Activated effector memory CD4-positive, alpha-beta T cell treated with Interleukin-2 at 50 U/mL for 16 hours (primary cell): Measurements from ENCODE around the gene CCDC9.

Experiments
- DNase-seq: peaks from one replicate; pipeline ENCODE4 v3.0.0-alpha.2; 2020

Gene CCDC9

DNA sequence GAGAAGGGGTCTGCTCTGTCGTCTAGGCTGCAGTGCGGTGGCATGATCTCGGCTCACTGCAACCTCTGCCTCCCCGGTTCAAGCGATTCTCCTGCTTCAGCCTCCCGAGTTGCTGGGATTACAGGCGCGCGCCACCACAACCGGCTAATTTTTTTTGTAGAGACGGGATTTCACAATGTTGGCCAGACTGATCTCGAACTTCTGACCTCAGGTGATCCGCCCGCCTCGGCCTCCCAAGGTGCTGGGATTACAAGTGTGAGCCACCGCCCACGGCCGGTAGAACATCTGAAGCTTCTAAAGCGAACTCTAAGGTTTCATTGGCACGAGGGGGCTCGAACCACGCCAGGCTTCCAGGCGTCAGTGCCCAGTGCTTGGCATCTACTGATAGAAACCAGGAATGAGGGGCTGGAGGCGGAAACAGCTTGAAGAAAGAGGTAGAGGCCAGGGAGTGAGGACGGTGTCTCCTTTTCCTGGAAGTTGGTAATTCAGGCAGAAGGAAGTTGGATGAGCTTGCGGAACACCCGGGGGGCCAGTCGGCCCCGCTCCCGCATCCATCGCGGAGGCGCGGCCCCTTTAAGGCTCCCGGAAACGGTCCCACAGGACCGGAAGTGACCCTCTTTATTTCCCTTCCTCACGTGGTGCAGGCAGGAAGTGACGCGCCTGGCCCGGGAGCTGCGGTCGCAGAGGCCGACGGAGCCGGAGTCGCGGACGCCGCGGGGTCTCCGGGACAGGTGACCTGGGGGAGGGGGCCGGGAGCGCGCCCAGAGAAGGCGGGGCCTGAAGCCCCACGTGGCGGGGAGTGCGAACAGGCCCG lies at the start of gene CCDC9:
Gene CCDC9 (plus strand): TSS at position 647 of the 814 bp plus-strand sequence. CDS start 1,876 bp downstream, outside the sequence.
- peak; percentile 80 for DNase-seq

DNA sequence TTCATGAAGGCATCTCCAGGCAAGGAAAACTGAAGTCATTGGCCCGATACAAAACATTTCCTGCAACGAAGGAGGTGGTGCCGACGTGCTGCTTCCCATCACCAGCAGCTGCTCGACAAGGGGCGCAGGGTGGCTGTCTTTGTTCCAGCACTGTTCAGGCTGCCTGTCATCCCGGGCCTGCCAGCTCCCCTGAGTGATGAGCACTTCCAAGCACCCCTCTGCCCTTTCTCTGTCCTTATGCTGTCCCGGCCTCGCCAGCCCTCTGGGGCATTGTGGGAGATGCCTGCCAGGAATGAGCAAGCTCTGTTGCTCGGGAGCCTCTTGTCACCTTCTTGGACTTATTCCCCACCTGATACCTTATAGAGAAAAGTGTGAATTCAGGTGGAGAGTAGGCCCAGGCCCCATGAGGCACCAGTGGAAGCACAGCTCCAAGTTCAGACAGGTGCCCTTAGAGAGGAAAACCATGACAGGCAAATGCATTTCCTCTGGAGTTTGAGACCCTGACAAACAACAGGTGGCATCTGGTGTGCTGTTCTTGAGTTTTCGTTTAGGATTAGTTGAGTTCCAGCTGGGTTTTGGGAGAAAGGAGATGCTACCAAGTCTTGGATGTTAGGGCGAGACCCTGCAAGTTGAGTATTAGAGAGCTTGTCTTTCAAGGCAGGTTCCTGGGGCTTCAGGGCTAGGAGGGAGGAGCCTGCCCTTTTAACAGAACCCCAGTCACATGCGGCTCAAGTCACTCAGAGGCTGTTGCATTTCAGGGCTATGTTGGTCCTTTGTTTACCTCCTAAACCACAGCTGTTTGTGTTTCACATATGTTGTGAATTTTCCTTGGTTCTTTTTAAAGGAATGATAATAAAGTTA lies 46.8 kb upstream of the CCDC9 start:
- no peak for DNase-seq

GRCh38 chr19:47210180-47210490 lies 46.2 kb upstream of the CCDC9 start:
- no peak for DNase-seq

DNA sequence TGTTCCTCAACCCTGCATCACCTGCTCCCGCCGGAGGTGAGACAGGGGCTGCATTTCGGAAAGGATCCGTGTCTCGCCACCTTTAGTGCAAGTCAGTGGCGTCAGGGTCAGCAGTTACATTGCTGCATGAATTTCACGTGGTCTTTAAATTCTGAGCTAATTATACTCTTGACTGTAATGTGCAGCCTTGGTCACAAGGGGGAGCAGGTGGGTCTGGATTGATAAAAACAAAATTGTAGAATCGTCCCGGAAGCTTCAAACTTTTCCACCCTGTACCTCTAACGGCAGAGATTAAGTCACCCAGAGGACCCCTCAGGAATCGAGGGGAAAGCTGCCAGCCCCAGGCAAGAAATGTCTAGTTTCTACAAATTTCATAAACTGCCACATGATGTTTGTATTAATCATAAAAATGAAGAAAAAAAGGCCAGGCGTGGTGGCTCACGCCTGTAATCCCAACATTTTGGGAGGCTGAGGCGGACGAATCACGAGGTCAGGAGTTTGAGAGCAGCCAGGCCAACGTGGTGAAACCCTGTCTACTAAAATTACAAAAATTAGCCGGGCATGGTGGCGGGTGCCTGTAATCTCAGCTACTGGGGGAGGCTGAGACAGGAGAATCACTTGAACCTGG lies 45.5 kb upstream of the CCDC9 start:
- peak; percentile 57 for DNase-seq

- no peak for DNase-seq
Measured at GRCh38 chr19:47215581-47215980, 40.7 kb upstream of the CCDC9 start.

- DNase-seq: no peak
Measured at GRCh38 chr19:47221080-47221841, 35.1 kb upstream of the CCDC9 start.

DNA sequence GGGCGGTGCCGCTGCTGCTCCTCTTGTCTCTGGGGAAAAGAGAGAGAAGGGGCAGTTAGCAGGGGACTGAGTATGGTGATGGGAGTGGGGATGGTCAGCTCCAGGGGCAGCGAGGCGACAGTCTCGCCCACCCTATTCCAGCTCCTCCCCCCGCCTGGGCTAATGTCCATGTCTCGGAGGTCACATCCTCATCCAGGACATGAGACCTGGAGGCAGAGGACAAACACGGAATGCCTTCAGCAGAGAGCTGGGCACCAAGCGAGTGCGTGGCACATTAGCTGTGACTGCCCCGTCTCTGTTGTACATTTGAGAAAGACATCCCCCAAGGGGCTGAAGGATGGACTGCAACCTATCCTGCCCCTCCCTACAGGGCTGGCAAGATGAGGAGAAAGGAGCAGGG lies 34.4 kb upstream of the CCDC9 start:
- DNase-seq: no peak

DNA sequence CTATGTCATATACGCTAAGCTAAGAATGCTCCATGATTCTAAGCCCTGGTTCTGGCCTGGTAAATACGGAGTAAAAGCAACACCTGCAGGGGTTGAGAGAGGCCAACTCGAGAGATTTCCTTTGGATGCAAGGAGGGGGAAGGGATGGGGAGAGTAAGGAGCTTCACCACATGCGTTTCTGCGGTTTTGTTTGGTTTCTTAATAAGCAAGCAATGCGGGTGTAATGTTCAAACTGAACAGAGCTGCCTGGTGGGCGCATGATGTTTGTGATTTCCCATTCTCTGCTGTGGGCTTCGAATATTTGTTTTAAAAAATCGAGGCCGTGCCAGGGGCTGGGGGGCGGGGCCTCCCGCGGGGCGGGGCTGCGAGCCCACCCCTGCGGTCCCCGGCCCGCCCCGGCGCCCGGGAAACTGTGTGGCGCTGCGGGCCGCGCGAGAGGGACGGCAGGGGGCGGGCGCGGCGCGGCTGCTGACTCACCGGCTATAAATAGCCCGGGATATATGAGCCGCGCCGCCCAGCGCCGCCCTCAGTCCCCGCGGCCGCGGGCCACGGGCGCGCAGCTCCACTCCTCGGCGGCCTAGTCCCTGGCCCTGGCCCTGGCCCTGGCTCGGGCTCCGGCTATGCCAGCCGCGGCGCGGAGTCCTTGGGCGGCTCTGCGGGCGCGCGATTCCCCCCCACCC lies 30.4 kb upstream of the CCDC9 start:
- peak; percentile 80 for DNase-seq

GRCh38 chr19:47226426-47227351 lies 29.6 kb upstream of the CCDC9 start:
- no peak for DNase-seq

GRCh38 chr19:47227352-47228167 lies 28.8 kb upstream of the CCDC9 start:
- no peak for DNase-seq

- peak; percentile 40 for DNase-seq
Measured at GRCh38 chr19:47228168-47228936, 28.0 kb upstream of the CCDC9 start.

DNA sequence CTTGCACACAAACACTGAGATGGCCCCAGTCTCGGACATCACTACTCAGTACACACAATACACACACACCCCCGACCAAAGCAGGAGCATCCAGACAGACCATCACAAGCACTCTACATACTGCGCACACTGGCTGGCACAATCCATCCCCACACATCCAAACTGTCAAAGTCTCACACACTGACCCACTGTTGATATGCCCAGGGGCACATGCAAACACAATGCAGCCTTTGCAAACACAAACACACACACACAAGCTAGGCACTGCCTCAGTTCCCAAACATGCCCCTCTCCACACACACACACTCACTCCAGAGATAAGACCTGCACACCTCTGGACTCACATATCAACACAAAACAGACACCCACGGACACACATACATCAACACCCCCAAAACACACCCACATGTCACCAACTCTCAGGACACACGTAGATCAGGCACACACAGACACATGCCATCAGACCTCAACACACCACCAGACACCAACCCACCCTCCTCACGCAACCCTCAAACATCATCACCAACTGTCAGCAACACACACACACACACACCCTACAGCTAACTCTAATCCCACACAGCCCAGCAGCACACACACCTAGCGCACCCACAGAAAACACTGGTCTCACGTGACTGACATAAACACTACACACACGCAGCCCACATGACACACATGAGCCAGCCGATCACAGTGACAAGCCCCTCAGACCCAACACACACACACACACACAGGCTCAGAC lies 27.2 kb upstream of the CCDC9 start:
- DNase-seq: peak; percentile 25

GRCh38 chr19:47229676-47230053 lies 26.7 kb upstream of the CCDC9 start:
- DNase-seq: no peak

DNA sequence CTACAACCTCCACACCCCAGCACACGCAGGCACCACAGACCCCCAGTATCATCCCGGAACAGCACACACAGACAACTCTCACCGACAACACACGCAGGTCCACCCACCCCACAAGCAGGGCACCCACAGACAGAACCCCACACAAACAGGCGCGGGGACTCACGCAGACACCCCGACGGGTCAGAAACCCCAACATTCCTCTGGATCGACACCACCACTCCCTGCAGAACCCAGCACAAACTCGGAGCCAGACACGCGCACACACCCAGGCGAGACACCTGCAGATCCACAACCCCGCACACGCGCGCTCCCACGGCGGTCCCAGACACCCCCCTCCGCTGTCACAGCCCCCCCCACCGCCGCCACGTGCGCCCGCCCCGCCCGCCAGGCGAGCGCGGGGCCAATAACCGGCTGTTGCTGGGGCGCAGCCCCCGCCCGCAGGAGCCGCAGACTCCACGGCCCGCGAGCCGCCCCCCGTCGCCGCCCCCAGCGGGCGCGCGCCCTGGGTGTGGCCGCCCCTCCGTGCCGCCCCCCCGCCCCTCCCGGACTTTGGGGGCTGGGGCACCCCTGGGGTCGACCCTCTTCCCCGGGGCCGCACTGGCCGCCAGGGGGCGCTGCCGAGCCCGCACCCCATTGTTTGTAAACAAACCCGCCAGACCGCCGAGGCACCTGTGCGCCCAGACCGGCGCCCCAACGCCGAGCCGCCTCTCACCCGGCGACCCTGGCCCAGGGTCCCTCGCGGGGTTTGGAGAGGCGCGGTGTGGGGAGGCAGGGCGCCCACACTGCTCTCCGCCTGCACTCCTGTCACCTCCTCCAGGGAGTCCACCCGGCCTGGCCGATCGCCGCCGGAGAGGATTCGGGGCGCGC lies 26.0 kb upstream of the CCDC9 start:
- peak; percentile 74 for DNase-seq

DNA sequence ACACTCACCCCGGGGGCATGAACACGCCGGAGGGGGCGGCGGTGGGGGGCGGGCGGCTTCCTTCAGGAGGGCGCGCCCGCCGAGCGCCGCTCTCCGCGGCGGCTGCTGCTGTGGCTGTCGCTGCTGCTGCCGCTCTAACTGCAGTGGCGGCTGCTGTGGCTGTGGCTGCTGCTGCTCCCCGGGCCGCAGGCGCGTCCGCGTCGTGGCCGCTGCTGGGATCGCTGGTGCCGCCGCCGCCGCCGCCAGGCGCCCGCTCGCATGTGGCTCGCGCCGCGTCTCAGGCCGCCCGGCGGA lies 25.5 kb upstream of the CCDC9 start, which contains the start of gene BBC3:
Gene BBC3 (minus strand): TSS at position 279 of the 294 bp plus-strand sequence. CDS start 2,768 bp downstream, outside the sequence.
- DNase-seq: no peak

DNA sequence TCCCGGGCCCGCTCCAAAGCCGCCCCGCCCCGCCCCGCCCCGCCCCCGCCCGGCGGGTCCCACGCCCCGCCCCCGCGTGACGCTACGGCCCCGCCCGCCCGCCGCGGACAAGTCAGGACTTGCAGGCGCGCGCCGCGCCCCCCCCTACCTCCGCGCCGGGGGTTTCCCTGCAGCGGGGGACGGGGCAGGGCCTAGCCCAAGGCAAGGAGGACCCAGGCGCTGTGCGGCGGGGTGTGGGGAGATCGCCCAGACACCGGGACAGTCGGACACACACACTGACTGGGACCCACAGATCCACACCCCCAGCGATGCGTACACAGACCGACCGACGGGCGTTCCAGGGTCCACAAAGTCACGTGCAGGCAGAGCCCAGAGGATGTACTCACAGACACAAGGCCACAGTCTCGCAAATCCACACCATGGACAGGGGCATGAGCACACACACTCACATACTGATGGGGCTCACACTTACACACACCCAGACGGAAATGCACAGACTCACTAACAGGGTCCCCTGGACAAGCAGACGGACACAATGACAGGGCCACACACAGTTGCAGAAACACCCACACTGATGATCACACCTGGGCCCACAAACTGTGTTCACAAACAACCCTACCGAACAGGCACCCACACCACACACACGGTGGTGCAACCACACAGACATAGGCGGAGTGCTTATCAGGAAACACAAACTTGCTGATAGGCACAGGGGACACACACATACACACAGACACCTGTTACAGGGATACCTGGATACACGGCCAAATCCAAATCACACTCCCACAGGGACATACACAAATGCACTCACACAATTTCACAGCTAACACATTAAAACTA lies 24.9 kb upstream of the CCDC9 start:
- DNase-seq: peak; percentile 85
